ENCODE results near the gene ERVV-1.

The ERVV-1 gene

DNA sequence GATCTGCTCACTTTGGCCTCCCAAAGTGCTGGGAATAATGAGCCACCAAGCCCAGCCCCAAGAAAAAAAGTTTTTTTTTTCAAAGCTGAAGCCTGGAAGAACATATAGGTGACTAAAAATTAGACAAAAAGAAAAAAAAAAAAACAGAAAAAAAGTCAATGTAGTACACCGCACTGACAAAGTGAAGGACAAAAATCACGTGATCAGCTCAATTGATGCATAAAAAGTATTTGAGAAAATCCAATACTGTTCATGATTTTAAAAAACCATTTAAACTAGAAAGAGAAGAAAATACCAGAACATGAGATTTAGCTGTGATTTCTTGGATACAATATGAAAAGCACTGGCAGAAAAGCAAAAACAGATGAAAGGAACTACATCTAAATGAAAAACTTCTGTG is 20.3 kb downstream of the ERVV-1 start:
- no peak for DNase-seq

DNA sequence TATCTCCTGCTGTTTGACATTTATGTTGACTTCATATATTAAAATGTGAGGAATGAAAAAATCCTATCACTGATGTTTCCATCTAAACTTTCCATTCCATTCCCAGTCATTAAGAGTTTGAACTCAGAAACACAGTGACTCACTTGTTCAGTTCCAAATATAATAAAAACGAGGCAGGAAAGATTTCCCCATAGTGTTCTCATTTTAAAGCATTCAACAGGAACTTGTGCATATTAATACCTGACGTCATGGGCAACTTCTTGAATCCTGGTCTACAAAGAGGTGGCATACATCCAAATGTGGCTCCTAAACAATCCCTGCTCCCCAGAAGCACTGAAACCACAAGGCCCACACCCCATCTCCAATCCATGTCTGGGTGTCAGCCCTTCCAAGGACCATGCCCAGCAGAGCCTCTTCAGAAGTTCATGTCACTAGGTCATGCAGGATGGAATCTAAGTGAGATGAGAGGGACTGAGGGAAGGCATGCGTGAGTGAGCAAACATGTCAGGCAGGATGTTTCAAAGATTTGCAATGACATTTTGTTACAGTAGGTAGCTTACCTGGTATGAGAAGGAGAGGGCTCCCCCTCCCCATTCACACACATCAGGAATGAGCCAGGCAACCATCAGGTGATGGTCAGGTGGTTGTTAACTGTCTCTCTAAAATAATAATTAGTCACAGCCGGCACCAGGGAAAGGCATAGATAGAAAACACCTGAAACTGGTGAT is 21.4 kb downstream of the ERVV-1 start:
- peak; percentile 49 for DNase-seq

DNA sequence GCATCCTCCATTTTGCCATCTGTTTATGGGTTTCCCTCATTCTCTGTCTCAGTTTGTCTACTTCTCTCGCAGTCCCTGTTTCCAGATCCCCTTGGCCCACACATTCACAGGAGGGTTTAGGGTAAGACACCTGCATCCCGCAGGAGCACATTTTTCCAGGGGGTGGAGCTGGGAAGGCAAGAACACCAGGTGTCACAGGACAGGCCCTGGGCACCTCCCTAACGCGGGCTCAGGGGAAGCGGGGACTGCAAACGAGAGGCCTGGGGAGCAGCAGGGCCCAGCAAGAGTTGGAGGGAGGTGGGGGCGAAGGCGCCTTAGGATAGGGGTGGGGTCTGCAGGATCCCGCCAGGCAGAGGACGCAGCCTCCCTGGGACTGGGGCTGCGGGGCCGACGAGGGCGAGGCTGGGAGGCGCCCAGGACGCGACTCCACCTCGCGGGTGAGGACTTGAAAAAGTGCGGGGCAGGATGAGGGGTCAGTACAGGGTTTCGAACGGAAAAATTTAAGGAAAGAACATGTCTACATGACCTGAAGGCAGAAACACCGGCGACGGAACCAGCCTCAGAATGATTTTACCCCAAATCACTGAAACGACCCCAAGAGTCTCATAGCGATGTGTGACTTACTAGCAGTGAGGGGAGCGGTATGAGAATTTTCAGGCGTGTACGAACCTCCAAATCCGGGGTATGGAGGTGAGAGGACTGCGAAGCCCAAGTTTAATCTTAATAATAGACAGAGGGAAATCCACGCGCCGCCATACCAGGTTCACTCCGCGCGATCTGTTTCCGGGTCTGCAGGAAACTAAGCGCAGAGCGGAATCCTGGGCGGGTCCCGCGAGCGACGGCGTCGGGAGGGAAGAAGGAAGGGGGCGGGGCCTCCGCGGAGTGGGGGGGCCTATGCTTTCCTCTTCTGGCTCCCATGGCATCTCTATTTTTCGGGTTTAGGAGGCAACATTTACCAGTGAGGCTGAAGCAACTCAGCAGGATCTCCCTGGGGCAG is 23.7 kb downstream of the ERVV-1 start:
- DNase-seq: no peak

DNA sequence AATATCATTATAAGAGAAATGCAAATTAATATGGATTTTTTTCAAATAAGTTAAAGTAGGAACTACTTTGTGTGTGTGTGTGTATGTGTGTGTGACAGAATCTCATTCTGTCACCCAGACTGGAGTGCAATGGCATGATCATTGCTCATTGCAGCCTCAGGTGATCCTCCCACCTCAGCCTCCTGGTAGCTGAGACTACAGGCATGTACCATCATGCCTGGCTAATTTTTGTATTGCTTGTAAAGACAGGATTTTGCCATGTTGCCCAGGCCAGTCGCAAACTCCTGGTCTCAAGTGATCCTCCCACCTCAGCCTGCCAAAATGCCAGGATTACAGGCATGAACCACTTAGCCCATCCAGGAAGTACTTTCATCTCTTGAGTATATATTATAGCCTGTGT is 27.6 kb downstream of the ERVV-1 start:
- no peak for DNase-seq

DNA sequence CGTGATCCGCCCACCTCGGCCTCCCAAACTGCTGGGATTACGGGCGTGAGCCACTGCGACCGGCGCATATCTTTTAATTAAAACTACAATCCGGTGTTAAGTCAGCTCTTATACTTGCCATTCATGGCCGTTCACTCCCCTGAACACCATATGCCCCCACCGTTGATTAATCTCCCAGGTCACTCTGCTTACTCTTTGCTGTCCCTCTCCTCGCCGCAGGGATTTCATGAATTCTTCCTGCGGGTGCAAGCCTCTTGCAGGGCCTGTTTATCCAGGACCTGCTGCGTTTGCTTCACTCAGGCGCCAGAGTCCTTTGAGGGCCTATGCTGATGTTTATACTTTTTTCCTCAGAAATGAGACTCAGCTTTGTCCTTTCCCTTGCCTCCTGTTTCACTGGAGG is 31.8 kb downstream of the ERVV-1 start:
- no peak for DNase-seq

DNA sequence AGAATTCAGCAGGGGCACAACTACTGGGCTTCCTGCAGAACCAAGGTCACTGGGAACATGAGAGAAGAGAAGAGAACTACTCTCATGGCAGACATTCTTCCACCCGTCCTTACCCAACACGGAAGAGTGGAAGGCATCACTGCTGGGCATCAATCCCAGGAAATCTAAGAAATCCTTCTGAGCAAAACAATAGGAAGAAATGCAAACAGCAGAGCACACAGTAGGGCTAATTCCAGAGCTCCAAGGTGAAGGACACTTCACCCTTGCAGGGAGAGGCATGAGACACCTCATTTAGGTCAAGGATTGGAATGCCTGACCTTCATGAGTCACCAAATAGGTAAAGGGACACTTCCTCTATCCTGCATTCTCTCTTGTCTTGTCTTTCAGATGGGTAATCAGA is 33.7 kb downstream of the ERVV-1 start:
- DNase-seq: no peak

DNA sequence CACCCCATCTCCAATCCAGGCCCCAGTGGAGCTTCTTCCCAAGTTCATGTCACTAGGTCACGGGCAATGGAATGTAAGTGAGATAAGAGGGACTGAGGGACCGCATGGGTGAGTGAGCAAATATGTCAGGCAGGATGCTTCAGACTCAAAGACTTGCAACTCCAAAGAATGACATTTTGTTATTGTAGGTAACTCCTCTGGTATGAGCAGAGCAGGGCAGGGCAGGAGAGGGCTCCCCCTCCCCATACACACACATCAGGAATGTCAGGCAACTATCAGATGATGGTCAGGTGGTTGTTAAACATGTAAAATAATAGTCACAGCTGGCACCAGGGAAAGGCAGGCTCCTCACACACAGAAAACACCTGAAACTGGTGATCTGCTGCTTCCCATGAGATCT is 41.4 kb downstream of the ERVV-1 start:
- peak; percentile 70 for DNase-seq

DNA sequence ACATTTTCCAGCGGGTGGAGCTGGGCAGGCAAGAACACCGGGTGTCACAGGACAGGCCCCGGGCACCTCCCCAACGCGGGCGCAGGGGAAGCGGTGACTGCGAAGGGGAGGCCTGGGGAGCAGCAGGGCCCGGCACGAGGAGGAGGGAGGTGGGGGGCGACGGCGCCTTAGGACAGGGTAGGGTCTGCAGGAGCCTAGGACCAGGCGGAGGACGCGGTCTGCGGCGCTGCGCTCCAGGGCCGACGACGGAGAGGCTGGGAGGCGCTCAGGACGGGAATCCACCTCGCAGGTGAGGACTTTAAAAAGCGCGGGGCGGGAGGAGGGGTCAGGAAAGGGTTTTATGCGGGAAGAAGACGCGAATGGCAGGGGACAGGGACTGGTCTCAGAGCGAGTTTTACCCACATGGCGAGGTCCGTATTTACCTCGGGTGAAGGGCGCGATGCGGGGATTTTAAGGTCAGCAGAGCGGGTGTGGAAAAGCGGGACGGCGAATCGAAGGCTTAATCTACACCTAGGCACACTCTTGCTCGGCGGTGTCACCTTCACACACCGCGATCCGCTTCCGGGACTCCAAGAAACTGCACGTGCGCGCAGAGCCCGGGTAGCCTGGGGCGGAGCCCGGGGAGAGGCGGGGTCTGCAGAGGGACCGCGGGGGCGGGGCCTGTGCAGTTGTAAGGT is 44.3 kb downstream of the ERVV-1 start:
- DNase-seq: peak; percentile 92
